T-cell (primary cell): ENCODE data around the gene ASB2. TPM values are rescaled to one million over a fixed set of nuclear protein-coding genes. Genes with fewer than 3 reads are reported as not detected.

ENCODE experiments used
- ATAC-seq, 4 experiments: fragments of 200-7000 bp in 3 of 4; fragments of 150-1000 bp in 1 of 4; cut with Tn5 transposase; replicated peaks in 1 of 4; 1 replicate in 3 of 4; 2 replicates in 1 of 4; pipeline ENCODE4 v1.10.0; 2021; ENCODE audit warnings: moderate library complexity in 3 of 4, mild to moderate bottlenecking in 2 of 4, moderate number of reproducible peaks in 1 of 4
- CTCF ChIA-PET, 2 donors: fragments of 300-600 bp; sonication (Branson Sonifier 250); formaldehyde crosslinking; loops; one replicate each; lab custom pipeline; 2022; ENCODE audit warnings: antibody characterized with exemption in 2 of 2; lab: Charles Lee
- POLR2A ChIA-PET, 2 donors: fragments of 300-600 bp; sonication (Branson Sonifier 250); formaldehyde crosslinking; loops; one replicate each; lab custom pipeline; 2022; ENCODE audit warnings: antibody characterized with exemption in 2 of 2; lab: Charles Lee
- DNase-seq, 35 experiments: peaks; one replicate each; pipeline versions ENCODE4 v3.0.0 to v3.0.0-alpha.2; 2013 to 2023
- H3K27ac ChIP-seq: one replicate; pipeline ENCODE4 v1.5.1; 2013; ENCODE audit warnings: low read length
- H3K27me3 ChIP-seq, 2 experiments: replicated peaks in 1 of 2; 1 replicate in 1 of 2; 2 replicates in 1 of 2; pipeline versions ENCODE4 v1.6.1 to v1.7.0; 2013; ENCODE audit warnings: low read length in 1 of 2, mixed read lengths in 1 of 2; ENCODE audit not compliant: control insufficient read depth in 2 of 2, insufficient read depth in 2 of 2; ENCODE audit errors: extremely low read depth in 1 of 2
- H3K36me3 ChIP-seq, 2 donors: 1 replicate in 1 of 2; 2 replicates in 1 of 2; pipeline versions ENCODE4 v1.6.1 to v1.7.0; 2013; ENCODE audit warnings: low read length in 1 of 2; ENCODE audit not compliant: control insufficient read depth in 2 of 2, insufficient read depth in 1 of 2; ENCODE audit errors: extremely low read depth in 1 of 2
- H3K4me1 ChIP-seq, 2 experiments: 1 replicate in 1 of 2; 2 replicates in 1 of 2; pipeline versions ENCODE4 v1.6.1 to v1.7.0; 2013; ENCODE audit warnings: low read length in 2 of 2, mixed read lengths in 1 of 2; ENCODE audit not compliant: insufficient read depth in 2 of 2, control insufficient read depth in 1 of 2; ENCODE audit errors: extremely low read depth in 1 of 2
- H3K4me3 ChIP-seq, 2 donors: 1 replicate in 1 of 2; 2 replicates in 1 of 2; pipeline versions ENCODE4 v1.5.1 to v1.7.0; 2013; ENCODE audit warnings: mild to moderate bottlenecking in 2 of 2, low read length in 1 of 2, moderate library complexity in 1 of 2; ENCODE audit not compliant: control insufficient read depth in 1 of 2; ENCODE audit errors: extremely low read depth in 1 of 2
- H3K9me3 ChIP-seq: 2 replicates; pipeline ENCODE4 v1.7.0; 2013
- H3K27ac Mint-ChIP-seq, 2 donors: one replicate each; pipeline ENCODE4 v1.8.0; 2020 to 2021; ENCODE audit warnings: mild to moderate bottlenecking in 2 of 2, mixed read lengths in 2 of 2
- H3K27me3 Mint-ChIP-seq, 2 donors: one replicate each; pipeline ENCODE4 v1.8.0; 2021 to 2022; ENCODE audit warnings: mixed read lengths in 2 of 2
- H3K36me3 Mint-ChIP-seq: one replicate; pipeline ENCODE4 v1.8.0; 2021; ENCODE audit warnings: mixed read lengths
- H3K4me1 Mint-ChIP-seq, 3 donors: one replicate each; pipeline ENCODE4 v1.8.0; 2020 to 2022; ENCODE audit warnings: mixed read lengths in 3 of 3, mild to moderate bottlenecking in 1 of 3
- H3K4me3 Mint-ChIP-seq, 3 donors: one replicate each; pipeline ENCODE4 v1.8.0; 2020 to 2022; ENCODE audit warnings: mild to moderate bottlenecking in 3 of 3, mixed read lengths in 3 of 3, moderate library complexity in 3 of 3
- H3K9me3 Mint-ChIP-seq, 3 donors: one replicate each; pipeline ENCODE4 v1.8.0; 2020 to 2022; ENCODE audit warnings: mixed read lengths in 3 of 3
- WGBS: methylation state at CpG from one replicate; pipeline ENCODE4 v1.1.5; 2013; ENCODE audit warnings: missing lambda C conversion rate; ENCODE audit not compliant: insufficient coverage; 5-methylcytosine and 5-hydroxymethylcytosine counted together
- total RNA-seq, 35 experiments: library from RNA in 6 of 35; stranded (reverse) in 6 of 35; fragments of 120-200 nt in 1 of 35; gene quantifications; one replicate each; pipeline versions ENCODE4 v1.2.1 to v1.2.4 and lab custom pipeline; 2013 to 2026

ASB2 gene
- total RNA-seq, 5 donors from 2014 or later (not counting 1 experiment from before 2014, with no cell fraction given) = 2.7 to 5.4 (median 3.3) TPM

GRCh38 chr14:93903342-93904184 lies 72.8 kb downstream of the ASB2 start:
- Histone ChIP-seq H3K4me3 (no peak overlapping the region), H3K9me3 (no peaks in the 10 kb centered on the region), H3K27me3 (peaks cover 0 to 33% of the 10 kb centered on the region in 2 experiments), H3K27ac (no peak overlapping the region), H3K36me3 (no peaks in the 10 kb centered on the region), H3K4me1 (peaks cover 0 to 5% of the 10 kb centered on the region in 2 experiments)
- Mint-ChIP-seq H3K36me3 (no peaks in the 10 kb centered on the region), H3K27me3 (peaks cover 15 to 41% of the 10 kb centered on the region in 2 donors), H3K4me1 (no peaks in the 10 kb centered on the region), H3K27ac (no peak overlapping the region), H3K4me3 (no peak overlapping the region), H3K9me3 (no peaks in the 10 kb centered on the region)
- no peak for DNase-seq
- ChIA-PET CTCF (no interaction called here), POLR2A (no interaction called here)
- no peak for ATAC-seq
- WGBS = 51% methylated on average over 15 of the region's 15 CpGs

- Mint-ChIP-seq H3K4me1 (no peaks in the 10 kb centered on the region), H3K36me3 (no peaks in the 10 kb centered on the region), H3K27me3 (peaks cover 12 to 37% of the 10 kb centered on the region in 2 donors), H3K9me3 (no peaks in the 10 kb centered on the region), H3K4me3 (no peak overlapping the region), H3K27ac (no peak overlapping the region)
- Histone ChIP-seq H3K27ac (no peak overlapping the region), H3K27me3 (peaks cover 0 to 36% of the 10 kb centered on the region in 2 experiments), H3K36me3 (no peaks in the 10 kb centered on the region), H3K4me1 (peaks cover 0 to 5% of the 10 kb centered on the region in 2 experiments), H3K9me3 (no peaks in the 10 kb centered on the region), H3K4me3 (no peak overlapping the region)
- CTCF ChIA-PET = no interaction called here
- POLR2A ChIA-PET = interaction anchor here in 1 of 2 donors (0.8 kb wide), 1 partner anchor 210 kb away, joined by 4 read pairs; no protein-coding TSS in a partner anchor
- ATAC-seq (no peak), DNase-seq (no peak)
- WGBS = 75% methylated on average over 10 of the region's 13 CpGs
These were observed 73.6 kb downstream of the ASB2 start for GRCh38 chr14:93902619-93903307.

- H3K9me3 Mint-ChIP-seq = no peaks in the 10 kb centered on the region
- no peaks in the 10 kb centered on the region for H3K4me1 Mint-ChIP-seq
- H3K27me3 Mint-ChIP-seq = peaks cover 12 to 42% of the 10 kb centered on the region in 2 donors
- CTCF ChIA-PET = no interaction called here
- 61% methylated on average over 6 of the region's 6 CpGs for WGBS
- POLR2A ChIA-PET = no interaction called here
- no peak overlapping the region for H3K4me3 ChIP-seq
- H3K4me3 Mint-ChIP-seq = no peak overlapping the region
- H3K27ac ChIP-seq = no peak overlapping the region
- peaks cover 0 to 4% of the 10 kb centered on the region in 2 experiments for H3K4me1 ChIP-seq
- ATAC-seq (no peak), DNase-seq (no peak)
- H3K36me3 ChIP-seq = no peaks in the 10 kb centered on the region
- peaks cover 0 to 36% of the 10 kb centered on the region in 2 experiments for H3K27me3 ChIP-seq
- H3K9me3 ChIP-seq = no peaks in the 10 kb centered on the region
- no peak overlapping the region for H3K27ac Mint-ChIP-seq
- H3K36me3 Mint-ChIP-seq = no peaks in the 10 kb centered on the region
These were observed 74.6 kb downstream of the ASB2 start for GRCh38 chr14:93901813-93902212.

GRCh38 chr14:93898731-93899130 lies 77.6 kb downstream of the ASB2 start:
- H3K36me3 Mint-ChIP-seq = no peaks in the 10 kb centered on the region
- H3K9me3 ChIP-seq = no peaks in the 10 kb centered on the region
- no peak overlapping the region for H3K27ac ChIP-seq
- H3K4me1 Mint-ChIP-seq = no peaks in the 10 kb centered on the region
- H3K27me3 ChIP-seq = peaks cover 0 to 23% of the 10 kb centered on the region in 2 experiments
- no peak overlapping the region for H3K27ac Mint-ChIP-seq
- CTCF ChIA-PET = no interaction called here
- 76% methylated on average over 5 of the region's 5 CpGs for WGBS
- no peak overlapping the region for H3K4me3 Mint-ChIP-seq
- peaks cover 9 to 20% of the 10 kb centered on the region in 2 donors for H3K27me3 Mint-ChIP-seq
- no peaks in the 10 kb centered on the region for H3K36me3 ChIP-seq
- H3K9me3 Mint-ChIP-seq = no peaks in the 10 kb centered on the region
- no peak for ATAC-seq
- no peak for DNase-seq
- no peak overlapping the region for H3K4me3 ChIP-seq
- POLR2A ChIA-PET = no interaction called here
- no peaks in the 10 kb centered on the region for H3K4me1 ChIP-seq

- H3K4me3 Mint-ChIP-seq = no peak overlapping the region
- no peaks in the 10 kb centered on the region for H3K4me1 Mint-ChIP-seq
- no peak for DNase-seq
- Histone ChIP-seq H3K27me3 (peaks cover 0 to 18% of the 10 kb centered on the region in 2 experiments), H3K4me1 (no peaks in the 10 kb centered on the region), H3K4me3 (no peak overlapping the region), H3K27ac (no peak overlapping the region), H3K9me3 (no peaks in the 10 kb centered on the region), H3K36me3 (no peaks in the 10 kb centered on the region)
- no peak overlapping the region for H3K27ac Mint-ChIP-seq
- no peak for ATAC-seq
- WGBS = 88% methylated on average over 15 of the region's 15 CpGs
- no peaks in the 10 kb centered on the region for H3K9me3 Mint-ChIP-seq
- CTCF ChIA-PET = no interaction called here
- H3K27me3 Mint-ChIP-seq = peaks cover 3 to 15% of the 10 kb centered on the region in 2 donors
- no peaks in the 10 kb centered on the region for H3K36me3 Mint-ChIP-seq
- POLR2A ChIA-PET = no interaction called here
These were observed 78.2 kb downstream of the ASB2 start for GRCh38 chr14:93898081-93898611.

GRCh38 chr14:93897476-93897845 lies 78.9 kb downstream of the ASB2 start:
- Histone ChIP-seq H3K4me3 (no peak overlapping the region), H3K4me1 (peaks cover 0 to 6% of the 10 kb centered on the region in 2 experiments), H3K9me3 (no peaks in the 10 kb centered on the region), H3K27me3 (peaks cover 0 to 21% of the 10 kb centered on the region in 2 experiments), H3K27ac (no peak overlapping the region), H3K36me3 (no peaks in the 10 kb centered on the region)
- DNase-seq (no peak), ATAC-seq (no peak)
- CTCF ChIA-PET = interaction anchor here in 1 of 2 donors (0.6 kb wide), 1 partner anchor 191 kb away, joined by 4 read pairs; no protein-coding TSS in a partner anchor
- Mint-ChIP-seq H3K36me3 (no peaks in the 10 kb centered on the region), H3K4me1 (no peaks in the 10 kb centered on the region), H3K27ac (no peak overlapping the region), H3K4me3 (no peak overlapping the region), H3K9me3 (no peaks in the 10 kb centered on the region), H3K27me3 (peaks cover 3 to 10% of the 10 kb centered on the region in 2 donors)
- WGBS = 66% methylated on average over 5 of the region's 5 CpGs
- POLR2A ChIA-PET = no interaction called here
